HG03060 (cell line): ENCODE measurements around the gene KIF6.
"Not testable (repeated sequence)": the region's sequence is repeated elsewhere in the genome, so short reads cannot be mapped to it uniquely, and the experiment has no call there.

Experiments
- ATAC-seq: cut with Tn5 transposase; IDR thresholded peaks from one replicate; pipeline ENCODE4 v1.9.1; 2021; ENCODE audit warnings: low read depth, moderate number of reproducible peaks; ENCODE audit not compliant: unreplicated experiment

Gene KIF6

DNA sequence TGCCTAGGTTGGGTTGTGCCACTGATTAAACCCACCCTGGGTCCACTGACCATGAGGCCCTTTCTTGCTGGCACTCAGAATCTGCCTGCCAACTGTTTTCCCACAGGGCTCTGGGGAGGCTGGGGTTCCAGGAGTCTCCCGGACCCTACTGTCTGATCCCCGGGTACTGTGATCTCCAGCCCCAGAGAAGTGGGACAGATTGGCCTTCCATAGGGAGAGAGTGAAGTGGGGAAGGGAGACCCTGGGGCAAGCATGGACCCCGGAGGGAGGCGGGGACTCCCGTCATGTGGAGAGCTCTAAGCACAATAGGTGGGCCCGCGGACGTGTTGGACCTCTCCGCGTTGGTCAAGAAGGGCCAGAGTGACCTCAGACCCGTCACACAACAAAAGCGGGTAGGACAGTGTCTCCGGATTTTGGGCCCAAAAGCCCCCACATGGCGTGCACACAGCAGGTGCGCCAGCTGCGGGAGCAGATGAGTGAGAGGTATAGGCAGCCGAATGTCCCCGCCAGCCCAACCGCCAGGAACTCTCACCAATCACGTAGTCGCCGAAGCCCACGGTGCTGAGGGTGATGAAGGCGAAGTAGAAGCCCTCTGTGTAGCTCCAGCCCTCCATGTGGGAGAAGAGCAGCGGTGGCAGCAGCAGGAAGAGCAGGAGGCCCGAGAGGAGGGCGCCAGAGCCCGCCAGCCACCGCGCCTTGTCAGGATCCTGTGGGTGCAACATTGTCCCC, 421.6 kb downstream of the KIF6 start:
- ATAC-seq = no peak

DNA sequence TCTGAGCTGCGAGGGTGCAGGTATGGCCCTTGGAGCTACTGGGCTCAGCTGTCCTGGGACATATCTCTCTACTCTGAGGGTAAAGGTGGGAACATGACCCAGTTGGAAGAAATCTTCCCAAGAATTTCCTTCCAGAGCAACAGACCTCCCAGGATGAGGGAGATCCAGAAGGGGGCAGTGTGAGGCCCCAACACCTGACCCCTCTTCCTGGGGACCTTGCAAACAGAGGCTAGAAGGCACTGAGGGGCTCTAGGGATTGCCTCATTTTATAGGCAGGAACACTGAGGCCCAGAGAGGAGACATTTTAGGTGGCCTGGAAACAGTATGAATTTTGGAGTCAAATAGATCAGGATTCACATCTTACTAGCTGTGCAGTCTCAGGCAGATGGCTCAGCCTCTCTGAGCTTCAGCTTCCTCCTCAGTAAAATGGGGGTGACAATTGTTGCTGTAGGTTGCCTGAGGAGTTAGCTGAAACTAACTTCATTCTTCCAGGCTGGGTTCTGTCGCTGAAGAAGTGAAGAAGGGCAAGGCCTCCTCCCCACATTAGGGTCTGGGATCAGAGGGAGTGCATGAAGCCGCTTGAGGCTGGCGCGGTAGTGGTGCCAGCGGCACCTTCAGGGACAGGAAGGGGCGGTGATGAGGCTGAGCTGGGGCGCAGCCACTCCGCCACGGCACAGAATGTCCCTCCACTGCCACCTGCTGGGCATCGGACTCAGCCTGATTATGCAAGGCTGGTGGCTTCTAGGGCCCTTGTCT, 422.4 kb downstream of the KIF6 start:
- ATAC-seq = peak; percentile 47

DNA sequence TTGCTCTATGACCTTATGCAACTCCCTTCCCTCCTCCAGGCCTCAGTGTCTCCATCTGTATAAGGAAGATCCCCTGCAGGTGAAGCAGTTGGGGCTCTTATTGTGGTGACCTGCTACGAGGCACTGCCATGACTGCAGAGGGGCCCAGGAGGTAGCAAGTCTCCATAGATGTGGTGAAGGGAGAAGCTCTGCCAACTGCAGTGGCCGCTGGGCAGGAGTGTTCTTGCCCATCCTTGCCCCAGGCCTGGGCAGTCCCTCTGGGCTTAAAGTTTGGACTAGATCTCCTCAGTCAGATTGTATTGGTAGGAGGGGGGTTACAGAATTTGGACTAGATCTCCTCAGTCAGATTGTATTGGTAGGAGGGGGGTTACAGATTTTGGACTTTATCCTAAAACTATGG, 423.2 kb downstream of the KIF6 start:
- ATAC-seq = no peak

DNA sequence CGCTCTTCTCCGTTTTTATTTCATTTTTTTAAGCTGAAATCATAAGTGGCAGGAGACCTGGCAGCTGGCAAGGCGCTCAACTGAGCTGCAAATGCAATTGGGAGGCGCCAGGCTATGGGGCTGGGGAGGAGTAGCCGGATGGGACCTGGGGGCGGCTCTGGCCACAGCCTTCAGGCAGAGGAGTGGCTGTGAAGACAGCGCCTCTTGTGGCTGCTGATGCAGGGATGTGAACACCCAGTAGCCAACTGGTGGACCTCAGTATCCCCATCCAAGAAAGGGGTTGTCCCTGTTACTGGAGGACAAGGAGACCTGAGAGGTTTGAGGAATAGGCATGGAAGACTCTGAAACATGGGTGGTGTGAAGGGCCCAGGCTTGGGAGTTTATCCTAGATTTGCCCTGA, 423.6 kb downstream of the KIF6 start:
- ATAC-seq = no peak

DNA sequence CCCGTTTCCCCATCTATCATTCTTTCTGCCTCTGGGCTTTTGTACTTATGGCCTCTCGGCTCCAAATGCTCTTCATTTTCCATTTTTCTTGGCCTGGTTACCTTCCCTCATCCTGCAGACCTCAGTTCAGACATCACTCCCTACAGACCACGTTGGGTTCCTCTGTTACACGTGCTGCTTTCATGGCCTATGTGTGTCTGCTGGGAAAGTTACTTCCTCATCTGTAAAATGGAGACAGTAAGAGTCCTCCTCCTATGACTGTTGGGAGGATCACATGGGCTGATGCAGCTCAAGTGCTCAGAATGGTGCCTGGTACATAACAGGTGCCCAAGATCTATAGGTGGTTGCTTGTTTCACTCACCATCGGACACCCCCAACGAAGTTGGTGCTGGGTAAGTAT, 424.5 kb downstream of the KIF6 start:
- ATAC-seq = no peak

DNA sequence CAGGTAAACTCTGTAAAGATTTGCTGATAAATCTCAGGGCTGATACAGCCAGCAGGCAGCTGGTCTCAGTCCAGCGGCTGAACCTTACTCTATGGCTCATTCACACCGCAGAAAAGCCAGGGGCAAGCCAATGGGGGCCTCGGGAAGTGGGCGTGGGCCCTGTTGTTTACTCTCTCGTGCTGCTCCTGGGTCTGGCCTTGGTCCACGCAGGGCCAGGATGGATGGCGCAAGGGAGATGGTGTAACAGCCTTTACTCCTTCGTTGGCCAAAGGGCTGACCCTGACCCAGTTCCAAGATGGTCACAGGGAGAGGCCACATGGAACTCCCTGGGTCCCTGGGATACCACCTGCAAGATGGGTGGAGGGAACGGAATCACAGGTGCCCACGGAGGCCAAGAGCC, 427.1 kb downstream of the KIF6 start:
- ATAC-seq = no peak

DNA sequence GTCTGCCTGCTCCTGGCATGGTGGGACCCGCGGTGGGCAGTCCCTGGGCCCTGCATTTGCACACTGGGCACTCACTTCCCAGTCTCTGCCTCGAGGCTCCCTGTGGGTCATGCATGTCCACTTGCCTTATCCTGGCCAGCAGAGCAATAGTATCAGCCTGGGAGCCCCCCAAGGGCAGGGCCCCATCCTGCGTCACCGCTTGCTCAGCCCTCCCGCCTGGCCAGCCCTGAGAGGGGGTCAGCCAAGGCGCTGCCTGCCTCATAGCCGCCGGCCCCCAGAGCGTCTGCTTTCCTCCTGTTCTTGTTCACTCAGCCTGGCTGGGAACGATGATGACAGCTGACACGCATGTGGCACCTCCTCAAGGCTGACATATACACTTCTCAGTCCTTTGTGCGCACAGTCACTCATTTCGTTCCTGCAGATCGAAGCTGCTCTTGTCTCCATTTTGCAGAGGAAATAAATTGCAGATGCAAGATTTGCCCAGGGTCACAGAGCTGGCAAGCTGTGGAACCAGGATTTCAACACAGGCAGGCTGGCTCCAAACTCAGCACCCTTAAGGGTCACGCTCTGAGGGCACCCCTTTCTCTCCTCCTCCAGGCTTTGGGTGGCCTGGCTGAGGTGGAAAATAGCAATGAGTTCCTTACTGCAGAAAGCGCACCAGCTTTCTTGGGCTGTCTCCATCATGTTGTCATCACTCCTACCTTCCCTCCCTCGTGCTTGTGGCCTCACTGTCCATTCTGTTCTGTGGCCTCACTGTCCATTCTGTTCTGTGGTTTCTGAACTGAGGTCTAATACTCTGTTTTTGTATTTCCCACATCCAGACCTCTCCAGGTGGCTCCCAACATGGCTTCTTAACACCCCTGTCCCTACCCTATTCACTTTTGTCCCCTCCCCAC, 428.2 kb downstream of the KIF6 start:
- ATAC-seq = no peak

DNA sequence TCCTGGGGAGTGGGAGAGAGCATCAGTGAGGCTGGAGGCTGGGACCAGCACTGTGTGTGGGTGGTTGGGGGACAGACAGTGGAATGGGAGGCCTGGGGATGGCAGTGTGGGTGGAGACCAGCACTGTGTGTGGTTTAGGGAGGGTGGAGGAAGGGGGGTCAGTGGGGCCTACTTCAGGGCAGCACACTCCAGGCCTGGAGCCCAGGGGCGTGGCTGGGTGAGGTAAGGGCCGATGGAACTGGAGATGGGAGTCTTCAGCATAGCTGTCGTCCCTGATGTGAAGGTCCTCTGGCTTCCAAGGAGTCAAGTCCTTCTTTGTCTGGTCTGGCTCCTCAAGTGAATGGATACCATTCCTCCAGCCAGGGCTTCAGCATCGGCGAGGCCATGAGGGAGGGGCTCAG, 429.6 kb downstream of the KIF6 start:
- no peak for ATAC-seq

DNA sequence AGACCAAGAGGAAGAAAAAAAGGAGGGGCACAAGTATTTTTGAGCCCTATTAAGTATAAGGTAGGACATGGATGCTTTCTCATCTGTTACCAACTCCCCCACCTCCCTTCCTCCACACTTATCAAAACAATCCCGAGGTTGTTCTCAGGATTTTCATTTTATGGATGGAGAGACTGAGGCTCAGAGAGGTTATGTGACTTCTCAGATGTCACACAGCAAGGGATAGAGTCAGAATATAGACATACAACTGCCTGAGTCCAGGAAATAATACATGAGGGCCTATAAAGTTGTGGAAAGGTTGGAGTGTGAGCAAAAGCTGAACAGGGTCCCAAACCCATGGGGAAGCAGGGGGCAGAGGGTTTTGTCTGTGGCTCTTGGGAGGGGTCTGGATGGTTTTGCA, 430.3 kb downstream of the KIF6 start:
- ATAC-seq = no peak

DNA sequence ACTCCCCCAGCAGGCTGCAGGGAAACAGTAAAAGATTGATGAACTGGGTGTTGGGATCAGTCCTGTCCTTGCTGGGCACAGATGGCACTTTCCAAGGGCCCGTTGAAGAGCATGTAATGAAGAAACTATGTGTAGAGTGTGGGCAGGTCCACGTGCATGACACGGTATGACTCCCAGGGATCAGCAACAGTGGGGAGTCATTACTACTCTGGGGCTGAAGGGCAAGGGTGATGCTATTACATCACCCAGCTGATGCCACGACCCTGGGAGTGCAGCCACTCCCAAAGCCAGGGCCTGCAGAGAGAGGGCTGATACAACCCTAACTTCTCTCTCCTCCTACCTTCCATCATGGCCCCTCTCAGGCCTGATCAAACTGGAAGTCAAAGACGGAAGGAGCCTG, 431.1 kb downstream of the KIF6 start:
- no peak for ATAC-seq

DNA sequence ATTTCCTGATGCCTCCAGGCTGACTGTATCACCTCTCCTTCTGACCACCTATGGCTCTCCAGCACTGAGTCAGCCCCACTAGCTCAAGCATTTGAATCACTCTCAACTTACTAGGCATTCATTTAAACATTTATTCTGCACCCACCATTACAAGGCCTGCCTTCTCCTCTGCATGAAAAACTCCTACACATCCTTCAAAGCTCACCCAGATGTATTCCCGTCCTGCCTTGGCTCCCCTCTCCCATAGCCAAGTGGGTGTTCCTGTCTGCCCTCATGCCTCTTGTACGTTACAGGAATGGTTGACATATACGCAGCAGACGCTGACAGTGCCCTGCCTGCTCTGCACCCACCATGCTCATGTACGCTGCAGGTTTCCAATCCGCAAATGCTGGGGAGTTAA, 432.6 kb downstream of the KIF6 start:
- ATAC-seq = no peak

DNA sequence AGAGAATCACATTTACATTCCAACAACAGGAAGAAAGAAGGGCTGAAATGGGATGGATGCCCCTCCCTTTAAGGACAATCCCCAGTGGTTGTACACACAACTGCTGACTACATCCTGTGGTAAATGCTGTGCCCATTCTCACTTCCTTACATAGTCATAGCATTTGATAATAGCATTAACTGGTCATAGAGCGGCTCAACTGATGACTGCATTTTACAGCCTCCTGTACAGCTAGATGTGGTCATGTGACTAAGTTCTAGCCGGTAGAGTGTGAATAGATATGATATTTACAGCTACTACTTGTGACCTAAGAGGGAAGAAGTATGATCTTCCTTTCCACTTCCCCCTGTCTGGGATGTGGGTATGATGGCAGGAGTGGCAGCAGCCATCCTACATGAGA, 435.7 kb downstream of the KIF6 start:
- no peak for ATAC-seq

DNA sequence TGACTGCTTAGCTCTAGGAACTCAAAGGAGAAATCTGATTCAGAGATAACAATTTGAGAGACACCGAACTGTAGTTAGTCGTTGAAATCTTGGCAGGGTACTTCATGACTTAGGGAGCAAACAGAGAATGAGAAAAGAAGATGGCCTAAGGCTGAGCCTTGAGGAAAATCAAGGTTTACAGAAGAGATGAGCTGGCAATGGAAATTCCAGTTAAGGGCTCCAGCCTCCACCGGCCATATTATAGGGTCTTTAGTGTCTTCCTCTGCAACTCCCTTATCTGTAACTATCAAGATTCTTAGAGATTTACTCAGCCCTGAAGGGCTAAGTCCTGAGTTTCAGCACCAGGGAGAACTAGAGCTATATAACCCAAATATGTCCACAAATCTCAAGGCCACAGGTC, 437.6 kb downstream of the KIF6 start:
- no peak for ATAC-seq

DNA sequence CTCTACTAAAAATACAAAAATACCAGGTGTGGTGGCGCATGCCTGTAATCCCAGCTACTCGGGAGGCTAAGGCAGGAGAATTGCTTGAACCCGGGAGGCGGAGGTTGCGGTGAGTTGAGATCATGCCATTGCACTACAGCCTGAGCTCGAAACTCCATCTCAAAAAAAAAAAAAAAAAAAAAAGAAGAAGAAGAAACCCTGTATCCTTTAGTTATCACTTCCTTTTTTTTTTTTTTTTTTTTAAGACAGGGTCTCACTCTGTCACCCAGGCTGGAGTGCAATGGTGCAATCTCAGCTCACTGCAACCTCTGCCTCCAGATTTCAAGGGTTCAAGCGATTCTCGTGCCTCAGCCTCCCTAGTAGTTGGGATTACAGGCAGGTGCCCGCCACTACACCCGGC, 438.6 kb downstream of the KIF6 start:
- not testable (repeated sequence) for ATAC-seq

DNA sequence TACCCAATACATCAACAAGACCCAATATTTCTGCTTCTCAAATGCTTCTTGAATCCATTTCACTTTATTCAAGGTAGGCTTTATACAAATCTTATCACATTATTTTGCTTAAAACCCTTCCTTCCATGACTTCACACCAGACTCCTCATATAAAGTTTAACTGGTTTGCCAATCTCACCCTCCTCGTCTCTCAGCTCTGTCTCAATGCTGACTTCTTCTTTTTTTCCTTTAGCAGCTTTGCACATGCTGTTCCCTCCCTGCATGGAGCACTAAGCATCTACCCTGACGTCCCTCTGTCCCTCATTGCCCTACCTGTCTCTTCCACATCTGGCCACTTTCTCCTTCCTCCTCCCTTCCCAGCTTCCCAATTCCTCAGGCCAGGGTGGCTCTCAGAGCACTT, 442.4 kb downstream of the KIF6 start:
- ATAC-seq = no peak

DNA sequence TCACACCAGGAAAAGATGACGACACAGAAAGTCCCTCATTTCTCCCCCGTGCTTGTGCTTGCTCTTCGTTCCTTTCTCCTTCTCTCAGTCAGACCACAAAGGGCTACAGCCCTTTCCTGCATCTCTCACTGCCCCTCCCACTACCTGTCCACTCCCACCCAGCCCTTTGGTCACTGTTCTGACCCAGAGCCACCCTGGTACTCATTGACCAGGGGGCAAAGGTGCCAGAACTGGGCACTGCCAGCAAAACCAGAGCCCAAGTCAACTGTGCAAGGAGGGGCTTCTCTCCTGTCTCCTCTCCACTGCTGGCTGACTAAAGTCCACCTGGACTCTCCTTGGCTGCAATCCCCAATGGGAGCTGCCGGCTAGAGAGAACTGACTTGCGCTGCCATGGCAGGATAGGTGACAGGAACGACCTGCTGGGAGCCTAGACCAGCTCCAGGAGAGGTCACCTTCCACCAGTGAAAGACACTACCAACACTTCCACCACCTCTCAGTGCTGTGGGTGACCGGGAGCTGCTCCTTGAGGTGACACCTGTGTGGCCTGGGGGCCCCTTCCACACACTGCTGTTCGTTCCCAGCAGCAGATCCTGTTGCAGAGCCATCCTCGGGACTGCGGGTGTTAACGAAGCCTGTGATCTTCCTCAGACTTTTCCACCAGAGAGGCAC, 443.8 kb downstream of the KIF6 start:
- ATAC-seq = no peak

DNA sequence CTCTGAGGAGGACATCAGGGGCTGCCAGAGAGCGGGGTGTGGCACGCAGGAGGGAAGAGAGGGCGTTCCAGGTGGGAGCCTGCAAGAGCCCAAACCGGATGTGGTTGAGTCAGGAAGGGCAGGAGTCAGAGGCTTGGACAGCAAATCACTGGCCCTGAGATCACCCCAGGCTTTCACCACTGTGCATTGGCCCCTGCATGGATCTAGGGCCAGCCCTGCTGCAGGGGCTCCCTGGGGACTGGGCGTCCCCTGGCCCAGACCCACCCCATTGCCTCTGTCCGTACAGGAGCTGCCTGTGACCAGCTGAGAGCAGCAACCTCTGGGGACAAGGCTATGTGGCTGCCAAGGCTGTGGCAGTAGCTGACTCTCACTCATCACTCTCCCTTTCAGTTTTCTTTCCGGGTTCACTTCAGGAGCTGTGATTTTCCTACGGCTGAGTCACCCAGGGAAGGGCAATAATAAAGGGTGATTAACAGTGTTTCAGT, 444.9 kb downstream of the KIF6 start:
- no peak for ATAC-seq
